Astrocyte (in vitro differentiated cells and primary cell): ENCODE measurements around the gene TMBIM1.

Experiments
- CTCF ChIP-seq: IDR thresholded peaks from 2 replicates; pipeline ENCODE4 v1.5.1; 2011; ENCODE audit warnings: low read depth, mild to moderate bottlenecking, inconsistent platforms, low read length, moderate library complexity; ENCODE audit not compliant: insufficient read depth
- EZH2 ChIP-seq: IDR thresholded peaks from 2 replicates; pipeline ENCODE4 v1.6.1; 2012; ENCODE audit warnings: mild to moderate bottlenecking, low read length, inconsistent platforms; ENCODE audit not compliant: insufficient read depth

- no peak for TF ChIP-seq CTCF
- TF ChIP-seq EZH2, result no peak
Observed at GRCh38 chr2:218285604-218286003, 6.7 kb downstream of the TMBIM1 start.
